HG03378 (cell line): ENCODE data around the gene TUBB2B.

Experiments
- ATAC-seq: cut with Tn5 transposase; IDR thresholded peaks from one replicate; pipeline ENCODE4 v1.9.1; 2021; ENCODE audit warnings: mild to moderate bottlenecking, moderate library complexity; ENCODE audit not compliant: unreplicated experiment

TUBB2B gene

DNA sequence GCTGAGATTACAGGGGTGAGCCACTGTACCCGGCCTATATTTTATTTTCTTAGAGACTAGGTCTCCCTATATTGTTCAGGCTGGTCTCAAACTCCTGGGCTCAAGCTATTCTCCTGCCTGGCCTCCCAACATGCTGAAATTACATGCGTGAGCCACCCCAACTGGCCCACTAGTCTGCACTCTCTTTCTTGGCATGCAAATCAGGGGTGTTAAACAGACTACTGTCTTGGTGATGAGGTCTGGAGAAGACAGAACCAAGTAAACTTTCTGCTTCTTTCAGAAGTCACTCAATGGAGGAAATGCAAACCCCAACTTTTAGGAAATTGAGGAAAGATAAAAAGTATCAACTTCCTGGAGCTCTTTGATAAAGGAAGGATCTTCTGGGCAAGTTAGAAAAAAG, 8.0 kb upstream of the TUBB2B start:
- ATAC-seq = no peak

GRCh38 chr6:3233904-3234303, 6.5 kb upstream of the TUBB2B start:
- no peak for ATAC-seq

DNA sequence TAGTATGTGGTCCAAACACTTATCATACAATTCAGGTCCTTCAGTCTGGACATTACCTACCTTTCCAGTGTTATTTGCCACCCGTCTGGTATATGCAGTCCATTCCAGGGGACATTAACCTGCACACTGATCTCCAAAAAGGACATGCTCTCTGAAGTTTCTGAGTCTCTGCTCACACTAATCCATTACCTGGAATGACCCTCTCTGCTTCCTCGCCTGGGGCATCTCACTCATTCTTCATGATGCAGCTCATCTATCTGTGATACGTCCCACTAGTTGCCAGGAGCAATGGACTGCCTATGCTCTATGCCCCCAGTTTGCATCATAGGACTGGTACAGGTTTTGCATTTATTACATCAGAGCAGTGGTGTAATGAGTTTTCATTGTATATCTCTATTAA, 5.9 kb upstream of the TUBB2B start:
- no peak for ATAC-seq

DNA sequence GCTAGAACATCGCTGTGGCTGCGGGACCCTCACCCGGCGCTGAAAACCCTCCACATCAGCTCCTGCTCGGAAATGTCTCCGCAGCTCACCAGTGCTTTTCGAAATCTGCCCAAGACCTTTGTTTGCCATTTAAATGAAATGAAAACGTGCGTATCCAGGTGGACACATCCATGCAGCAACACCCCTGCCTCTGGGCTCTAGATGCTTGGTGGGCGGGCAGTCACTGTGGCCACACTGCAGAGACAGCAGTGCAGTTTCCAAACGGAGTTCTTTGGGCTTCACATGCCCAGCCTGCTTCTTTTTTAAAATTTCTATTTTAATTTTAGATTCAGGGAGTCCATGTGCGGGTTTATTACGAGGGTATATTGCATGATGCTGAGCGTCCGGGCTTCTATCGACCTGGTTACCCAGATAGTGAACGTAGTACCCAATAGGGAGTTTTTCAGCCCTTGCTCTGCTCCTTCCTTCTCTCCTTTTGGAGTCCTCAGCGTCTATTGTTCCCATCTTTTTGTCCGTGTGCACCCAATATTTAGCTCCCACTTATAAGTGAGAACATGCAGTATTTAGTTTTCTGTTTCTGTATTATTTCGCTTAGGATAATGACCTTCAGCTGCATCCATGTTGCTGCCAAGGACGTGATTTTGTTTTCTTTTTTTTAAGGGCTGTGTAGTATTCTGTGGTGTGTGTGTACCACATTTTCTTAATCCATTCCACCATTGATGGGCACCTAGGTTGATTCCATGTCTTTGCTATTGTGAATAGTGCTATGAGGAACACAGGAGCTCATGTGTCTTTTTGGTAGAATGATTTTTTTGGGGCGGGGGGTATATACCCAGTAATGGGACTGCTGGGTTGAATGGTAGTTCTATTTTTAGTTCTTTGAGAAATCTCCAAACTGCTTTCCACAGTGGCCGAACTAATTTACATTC, 4.8 kb upstream of the TUBB2B start:
- ATAC-seq = no peak

DNA sequence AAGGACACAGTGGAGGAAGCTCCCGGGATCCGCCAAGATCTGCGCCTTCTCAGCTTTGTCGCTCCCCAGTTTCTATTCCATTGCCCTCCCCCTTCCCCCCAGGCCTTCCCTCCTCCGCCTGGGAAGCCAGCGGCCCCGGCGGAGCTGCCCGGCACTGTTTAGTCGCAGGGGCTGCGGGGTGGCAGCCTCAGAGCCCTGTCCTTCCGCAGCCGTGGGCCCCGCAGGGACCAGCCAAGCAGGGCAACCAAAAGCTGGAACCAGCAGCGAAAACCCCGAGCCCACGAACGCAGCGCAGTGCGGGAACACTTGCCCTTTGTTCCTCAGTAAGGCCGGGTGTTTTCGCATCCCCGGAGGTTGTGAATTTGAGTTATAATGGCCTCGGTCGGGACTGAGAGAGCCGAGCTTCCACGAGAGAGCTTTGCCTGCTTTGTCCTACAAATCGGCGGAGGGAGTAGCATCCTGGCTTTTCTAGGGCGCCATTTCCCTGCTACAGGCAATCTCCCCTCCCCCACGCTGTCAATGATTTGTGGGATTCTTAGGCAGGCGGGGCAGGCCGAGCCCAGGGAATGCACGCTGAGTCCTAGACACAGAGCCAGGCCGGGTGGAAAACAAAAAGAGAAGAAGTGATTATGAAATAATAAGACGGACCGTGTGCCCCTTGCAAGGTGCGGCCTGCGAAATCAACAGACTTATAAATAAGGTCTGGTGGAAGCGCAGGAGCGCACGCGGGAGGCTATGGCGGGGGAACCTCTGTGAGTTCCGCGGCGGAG, 4.0 kb upstream of the TUBB2B start:
- ATAC-seq = no peak

DNA sequence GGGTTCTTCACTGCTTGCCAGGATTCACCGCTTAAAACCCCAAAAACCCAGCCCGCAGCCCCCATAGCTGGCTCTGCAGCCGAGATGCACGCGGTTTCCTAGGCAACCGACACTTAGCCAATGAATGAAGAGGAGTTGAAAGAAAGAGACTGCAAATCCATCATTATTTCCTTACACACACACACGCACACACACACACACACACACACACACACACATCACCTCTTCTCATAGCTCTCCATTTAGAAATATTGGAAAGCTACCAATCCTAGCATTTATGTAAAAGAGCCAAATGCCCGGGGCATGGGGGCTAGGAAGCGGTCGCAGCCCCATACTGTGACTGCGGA, 3.4 kb upstream of the TUBB2B start:
- ATAC-seq = no peak

- ATAC-seq = no peak
Observed at GRCh38 chr6:3230256-3230882, 2.9 kb upstream of the TUBB2B start.

- no peak for ATAC-seq
Observed at GRCh38 chr6:3229566-3230178, 2.2 kb upstream of the TUBB2B start.

GRCh38 chr6:3228771-3229565, 1.5 kb upstream of the TUBB2B start:
- no peak for ATAC-seq

DNA sequence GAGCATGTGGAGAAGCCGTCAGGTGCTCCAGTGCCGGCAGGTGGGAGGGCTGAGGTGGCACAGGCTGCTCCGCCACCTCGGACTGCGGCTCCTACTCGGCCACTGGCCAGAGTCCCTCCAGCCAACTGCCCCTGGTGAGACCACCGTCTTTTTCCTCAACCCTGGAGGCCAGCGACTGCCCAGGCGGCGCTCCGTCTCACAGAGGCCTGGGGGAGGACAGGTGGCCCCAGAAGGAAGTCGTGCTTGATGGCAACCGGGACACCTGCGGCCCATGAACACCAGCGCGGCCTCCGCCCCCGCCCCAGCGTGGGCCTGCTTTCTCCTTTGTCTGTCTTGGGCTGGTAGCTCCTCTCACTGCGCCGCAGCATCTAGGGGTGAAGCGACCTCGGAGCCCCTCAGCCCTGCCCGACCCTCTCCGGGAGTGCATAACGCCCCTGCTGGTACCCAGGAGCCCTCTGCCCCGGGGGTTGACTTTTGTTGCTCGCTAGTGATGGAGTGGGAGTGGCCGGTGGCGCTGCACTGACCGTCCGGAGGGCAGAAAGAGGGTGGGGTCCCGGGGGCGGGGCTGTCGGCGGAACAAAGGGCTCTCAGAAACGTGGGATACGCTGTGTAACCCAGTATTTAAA, 706 bp upstream of the TUBB2B start:
- ATAC-seq = no peak

DNA sequence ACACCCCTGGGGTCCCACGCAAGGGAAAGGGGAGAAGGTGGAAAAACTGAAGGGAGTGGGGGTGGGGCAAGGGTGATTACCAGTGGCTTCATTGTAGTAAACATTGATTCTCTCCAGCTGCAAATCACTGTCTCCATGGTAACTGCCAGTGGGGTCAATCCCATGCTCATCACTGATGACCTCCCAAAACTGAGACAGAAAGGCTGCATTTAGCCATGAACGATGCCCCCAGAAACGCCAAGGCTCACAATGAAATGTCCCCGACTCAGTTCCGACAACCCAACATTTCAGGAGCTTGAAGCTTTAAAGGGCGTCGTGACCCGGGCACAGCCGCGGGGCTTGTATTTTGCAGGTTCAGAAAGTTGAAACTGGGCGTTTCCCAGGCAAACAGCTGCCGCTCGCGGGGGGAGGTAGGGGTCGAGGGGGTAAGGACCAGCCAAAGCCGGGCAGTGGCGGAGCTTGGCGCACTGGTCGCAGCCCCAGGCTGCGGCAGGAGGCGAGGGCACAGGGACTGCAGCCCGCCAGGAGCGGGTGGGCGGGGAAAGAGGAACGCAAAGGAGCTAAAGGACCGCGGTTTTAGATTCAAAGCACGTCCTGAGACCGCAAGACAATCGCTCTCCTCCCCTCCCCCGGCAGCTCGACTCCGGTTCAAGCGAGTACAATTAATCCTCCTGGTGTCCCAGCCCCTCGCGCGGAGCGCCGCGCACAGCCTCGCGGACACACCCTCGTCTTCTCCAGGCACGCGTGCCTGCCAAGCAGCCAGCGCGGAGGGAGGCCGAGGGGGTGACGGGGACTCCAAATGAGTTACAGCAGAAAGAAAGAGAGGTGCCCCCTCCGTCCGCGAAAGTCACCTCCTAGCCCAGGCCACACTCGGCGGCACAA, 731 bp downstream of the TUBB2B start:
- ATAC-seq = no peak

GRCh38 chr6:3226042-3226441, 1.4 kb downstream of the TUBB2B start:
- ATAC-seq = no peak

- ATAC-seq = no peak
Observed at GRCh38 chr6:3222506-3223038, 4.9 kb downstream of the TUBB2B start.

DNA sequence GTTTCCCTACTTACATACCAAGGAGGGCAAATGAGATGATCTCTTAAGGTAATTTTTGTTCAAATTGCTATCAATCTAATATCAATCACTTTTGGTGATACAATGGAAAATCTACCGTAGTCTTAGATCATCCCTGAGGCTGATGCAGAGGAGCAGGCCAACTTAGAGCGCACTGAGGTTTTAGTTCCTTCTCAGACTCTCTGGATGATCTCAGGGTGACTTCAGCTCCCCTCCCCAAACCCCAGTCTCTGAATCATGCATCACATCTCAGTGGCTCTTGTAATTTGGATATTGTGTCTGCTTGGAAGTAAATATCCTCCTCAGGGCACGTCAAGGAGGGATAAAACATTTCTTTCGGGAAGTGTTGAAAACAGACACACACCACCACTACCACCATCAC, 5.9 kb downstream of the TUBB2B start:
- no peak for ATAC-seq

DNA sequence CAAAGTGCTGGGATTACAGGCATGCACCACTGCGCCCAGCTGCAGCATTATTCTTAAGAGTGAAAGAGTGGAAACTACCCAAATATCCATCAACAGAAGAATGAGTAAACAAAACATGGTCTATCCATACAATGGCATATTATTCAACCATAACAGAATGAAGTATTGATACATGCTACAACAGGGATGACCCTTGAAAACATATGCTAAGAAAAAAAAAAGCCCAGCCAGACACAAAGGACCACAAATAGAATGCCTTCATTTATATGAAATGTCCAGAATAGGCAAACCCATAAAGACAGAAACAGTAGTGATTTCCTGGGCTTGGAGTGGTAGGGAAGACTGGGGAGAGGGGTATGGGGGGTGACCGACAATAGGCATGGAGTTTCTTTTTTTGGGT, 7.1 kb downstream of the TUBB2B start:
- ATAC-seq = no peak

- ATAC-seq = no peak
Observed at GRCh38 chr6:3218266-3218665, 9.2 kb downstream of the TUBB2B start.

- no peak for ATAC-seq
Observed at GRCh38 chr6:3217286-3217685, 10.2 kb downstream of the TUBB2B start.

- ATAC-seq = no peak
Observed at GRCh38 chr6:3214898-3215297, 12.6 kb downstream of the TUBB2B start.

DNA sequence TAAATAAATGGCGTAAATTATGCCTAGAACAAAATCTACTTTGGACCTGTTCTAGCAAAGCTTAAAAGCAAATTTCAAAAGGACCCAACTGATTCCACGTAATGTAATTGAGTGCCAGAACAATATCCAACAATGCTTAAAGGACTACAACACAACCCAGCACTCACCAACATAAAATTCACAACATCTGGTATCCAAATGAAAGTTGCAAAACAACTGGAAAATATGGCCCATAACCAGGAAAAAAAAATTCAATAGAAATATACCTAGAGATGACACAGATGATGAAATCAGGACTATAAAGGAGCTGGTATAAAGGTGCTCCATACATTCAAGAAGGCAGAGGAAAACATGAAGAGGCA, 14.1 kb downstream of the TUBB2B start:
- ATAC-seq = no peak
